ENCODE data around the gene PTDSS2.
A peak's percentile ranks its signal among the peaks of the same experiment; 100 is the strongest.

PTDSS2 gene

GRCh38 chr11:469684-470560 is 19.8 kb downstream of the PTDSS2 start:
- peak; percentile 86 for DNase-seq (ENCODE audit: low read depth)

DNA sequence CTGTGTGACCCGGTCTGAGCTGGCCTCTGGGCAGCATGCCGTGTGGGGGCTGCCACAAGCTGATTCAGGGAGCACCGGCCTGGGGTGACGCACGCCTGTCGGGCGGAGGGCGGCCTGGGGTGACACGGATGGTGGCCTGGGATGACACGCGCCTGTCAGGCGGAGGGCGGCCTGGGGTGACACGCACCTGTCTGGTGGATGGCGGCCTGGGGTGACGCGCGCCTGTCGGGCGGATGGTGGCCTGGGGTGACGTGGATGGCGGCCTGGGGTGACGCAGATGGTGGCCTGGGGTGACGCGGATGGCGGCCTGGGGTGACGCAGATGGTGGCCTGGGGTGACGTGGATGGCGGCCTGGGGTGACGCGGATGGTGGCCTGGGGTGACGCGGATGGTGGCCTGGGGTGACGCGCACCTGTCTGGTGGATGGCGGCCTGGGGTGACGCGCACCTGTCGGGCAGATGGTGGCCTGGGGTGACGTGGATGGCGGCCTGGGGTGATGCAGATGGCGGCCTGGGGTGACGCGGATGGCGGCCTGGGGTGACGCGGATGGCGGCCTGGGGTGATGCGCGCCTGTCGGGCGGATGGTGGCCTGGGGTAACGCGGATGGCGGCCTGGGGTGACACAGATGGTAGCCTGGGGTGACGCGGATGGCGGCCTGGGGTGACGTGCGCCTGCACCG is 21.5 kb downstream of the PTDSS2 start:
- DNase-seq (ENCODE audit: low read depth) = no peak

DNA sequence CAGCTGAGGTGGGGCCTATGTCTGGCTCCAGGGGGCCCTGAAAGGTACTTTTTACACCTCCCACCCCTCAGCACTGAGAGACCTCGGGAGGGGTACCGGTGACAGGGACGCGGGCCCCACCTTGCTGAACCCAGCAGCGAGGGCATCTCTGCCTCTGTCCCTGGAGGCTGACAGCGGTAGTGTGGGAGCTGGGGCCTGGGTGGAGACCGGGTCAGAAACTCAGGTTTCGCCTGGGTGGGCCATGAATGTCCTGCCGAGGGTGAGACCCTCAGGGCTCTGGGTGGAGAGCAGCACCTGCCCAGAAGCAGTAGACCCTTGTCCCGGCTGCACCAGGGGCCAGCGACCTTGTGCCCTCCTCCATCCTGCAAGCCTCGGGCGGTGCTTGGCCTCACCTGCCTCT is 22.2 kb downstream of the PTDSS2 start:
- no peak for DNase-seq (ENCODE audit: low read depth)

DNA sequence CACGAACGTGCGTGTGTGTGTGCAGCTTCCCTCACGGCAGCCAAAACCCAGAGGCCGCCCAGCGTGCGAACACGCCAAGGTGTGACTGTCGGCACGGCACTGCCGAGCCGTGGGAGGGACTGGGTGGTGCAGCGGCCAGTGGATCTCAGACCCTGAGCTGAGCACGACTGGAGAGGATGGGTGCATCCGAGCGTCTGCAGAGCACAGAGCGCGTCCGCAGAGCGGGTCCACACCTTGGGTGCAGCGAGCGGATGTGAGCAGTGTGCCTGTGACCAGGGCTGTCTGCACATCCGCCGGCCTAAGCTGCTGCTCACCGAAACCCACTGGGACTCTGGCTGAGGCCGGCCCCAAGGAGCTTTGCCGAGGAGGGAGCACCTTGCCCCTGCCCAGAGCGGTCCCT is 22.7 kb downstream of the PTDSS2 start:
- no peak for DNase-seq (ENCODE audit: low read depth)

DNA sequence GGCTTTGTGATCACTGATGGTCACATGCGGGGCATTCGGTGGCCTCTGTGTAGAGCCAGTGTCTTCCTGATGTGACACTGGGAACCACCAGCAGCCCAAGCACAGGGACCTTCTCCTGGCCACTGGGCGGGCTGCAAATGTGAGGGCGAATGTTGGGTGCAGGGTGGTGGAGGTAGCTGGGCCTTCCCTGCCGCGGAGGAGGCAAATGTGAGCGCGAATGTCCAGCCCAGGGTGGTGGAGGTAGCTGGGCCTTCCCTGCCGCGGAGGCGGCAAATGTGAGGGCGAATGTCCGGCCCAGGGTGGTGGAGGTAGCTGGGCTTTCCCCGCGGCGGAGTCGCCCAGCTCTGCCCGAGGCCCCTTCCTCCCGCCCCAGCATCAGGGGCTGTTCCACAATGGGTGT is 23.3 kb downstream of the PTDSS2 start:
- no peak for DNase-seq (ENCODE audit: low read depth)

DNA sequence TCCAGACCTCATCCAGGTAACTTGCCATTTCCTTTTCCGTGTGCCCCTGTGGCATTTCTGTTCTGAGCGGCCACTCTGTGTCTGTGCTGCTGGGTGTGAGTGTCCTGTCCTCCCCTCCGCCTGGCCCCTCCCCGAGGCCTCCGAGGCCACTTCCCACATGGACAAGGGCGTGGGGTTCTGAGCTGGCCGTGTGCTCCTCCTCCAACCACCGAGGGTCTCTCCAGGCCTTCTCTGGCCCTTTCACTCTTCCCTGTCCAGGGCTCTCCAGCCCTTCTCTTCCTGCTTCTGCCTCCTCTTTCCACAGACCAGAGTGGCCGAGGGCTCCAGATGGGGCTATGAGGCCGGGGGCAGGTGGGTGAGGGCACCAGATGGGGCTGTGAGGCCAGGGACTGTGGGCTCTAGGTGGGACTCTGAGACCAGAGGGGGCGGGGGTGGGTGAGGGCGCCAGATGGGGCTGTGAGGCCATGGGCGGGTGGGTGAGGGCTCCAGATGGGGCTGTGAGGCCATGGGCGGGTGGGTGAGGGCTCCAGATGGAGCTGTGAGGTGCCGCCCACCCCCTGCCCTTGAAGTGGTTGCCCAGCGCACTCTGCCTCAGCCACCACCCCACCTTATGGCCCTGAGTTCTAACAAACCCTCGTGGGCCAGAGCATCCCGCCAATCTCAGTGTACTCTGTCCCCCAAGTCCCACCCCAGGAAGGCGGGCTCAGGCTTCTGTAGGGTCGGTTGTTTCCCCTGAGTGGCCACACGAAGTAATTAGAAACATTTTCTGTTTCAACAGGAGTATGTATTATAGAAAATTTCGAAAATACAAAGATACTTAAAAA is 24.1 kb downstream of the PTDSS2 start:
- DNase-seq (ENCODE audit: low read depth) = no peak

DNA sequence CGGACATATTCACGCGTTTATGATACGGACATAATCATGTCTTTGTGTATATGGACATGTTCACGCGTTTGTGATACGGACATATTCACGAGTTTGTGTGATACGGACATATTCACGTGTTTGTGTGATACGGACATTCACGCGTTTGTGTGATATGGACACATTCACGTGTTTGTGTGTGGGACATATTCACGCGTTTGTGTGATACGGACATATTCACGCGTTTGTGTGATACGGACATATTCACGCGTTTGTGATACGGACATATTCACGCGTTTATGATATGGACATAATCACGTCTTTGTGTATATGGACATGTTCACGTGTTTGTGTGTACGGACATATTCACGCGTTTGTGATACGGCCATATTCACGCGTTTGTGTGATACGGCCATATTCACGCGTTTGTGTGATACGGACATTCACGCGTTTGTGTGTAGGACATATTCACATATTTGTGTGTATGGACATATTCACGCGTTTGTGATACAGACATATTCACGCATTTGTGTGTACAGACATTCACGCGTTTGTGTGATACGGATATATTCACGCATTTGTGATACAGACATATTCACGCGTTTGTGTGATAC is 24.9 kb downstream of the PTDSS2 start:
- no peak for DNase-seq (ENCODE audit: low read depth)

- DNase-seq (ENCODE audit: low read depth) = no peak
Measured at GRCh38 chr11:475941-476340, 25.9 kb downstream of the PTDSS2 start.

DNA sequence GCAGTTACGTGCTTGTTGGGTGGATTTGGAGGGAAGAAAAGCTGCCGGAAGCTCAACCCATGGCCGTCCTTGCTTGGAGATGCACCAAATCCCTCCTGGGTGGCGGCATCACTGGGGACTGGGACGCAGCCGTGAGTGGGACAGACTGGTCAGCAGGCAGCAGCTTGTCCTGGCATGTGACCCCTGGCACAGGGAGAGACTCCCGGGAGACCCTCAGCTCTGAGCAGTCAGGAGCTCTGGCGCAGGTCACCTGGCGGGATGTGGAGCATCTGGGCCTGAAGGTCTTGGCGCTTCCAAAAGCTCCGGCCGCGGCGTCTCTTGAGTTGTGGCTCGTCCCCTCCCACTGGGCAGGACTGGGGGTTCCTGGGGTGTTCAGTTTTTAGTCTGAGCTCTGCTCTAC is 26.3 kb downstream of the PTDSS2 start:
- no peak for DNase-seq (ENCODE audit: low read depth)

DNA sequence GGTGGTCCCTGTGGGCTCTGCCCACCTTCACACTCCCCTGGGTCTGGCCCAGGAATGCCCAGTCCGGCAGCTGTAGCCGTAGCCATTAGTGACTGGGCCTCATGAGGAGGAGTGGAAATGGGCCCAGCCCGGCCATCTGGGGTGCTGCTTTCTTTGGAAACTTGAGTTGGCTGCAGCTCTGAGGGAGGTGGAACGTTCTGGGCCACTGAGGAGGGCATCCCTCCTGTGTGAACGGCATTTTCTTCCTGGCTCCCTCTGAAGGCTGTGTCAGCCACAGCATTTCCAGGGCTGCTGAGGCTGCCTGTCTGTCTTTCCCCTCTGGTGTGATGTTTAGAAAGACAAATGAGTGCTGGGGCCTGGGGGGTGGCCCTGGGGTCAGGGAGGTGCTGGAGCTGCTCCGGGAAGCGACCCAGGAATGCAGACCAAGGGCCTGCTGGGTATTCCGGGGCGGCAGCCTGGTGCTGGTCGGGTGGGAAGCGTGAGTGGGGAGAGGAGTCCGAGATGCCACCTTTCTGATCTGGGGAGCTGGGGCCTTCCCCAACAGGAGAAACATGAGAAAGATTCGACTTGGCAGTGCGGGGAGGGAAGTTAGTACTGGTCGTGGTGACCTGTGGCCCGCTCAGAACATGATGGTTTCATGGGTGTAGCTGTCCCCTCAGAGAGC is 27.1 kb downstream of the PTDSS2 start:
- DNase-seq (ENCODE audit: low read depth) = no peak

DNA sequence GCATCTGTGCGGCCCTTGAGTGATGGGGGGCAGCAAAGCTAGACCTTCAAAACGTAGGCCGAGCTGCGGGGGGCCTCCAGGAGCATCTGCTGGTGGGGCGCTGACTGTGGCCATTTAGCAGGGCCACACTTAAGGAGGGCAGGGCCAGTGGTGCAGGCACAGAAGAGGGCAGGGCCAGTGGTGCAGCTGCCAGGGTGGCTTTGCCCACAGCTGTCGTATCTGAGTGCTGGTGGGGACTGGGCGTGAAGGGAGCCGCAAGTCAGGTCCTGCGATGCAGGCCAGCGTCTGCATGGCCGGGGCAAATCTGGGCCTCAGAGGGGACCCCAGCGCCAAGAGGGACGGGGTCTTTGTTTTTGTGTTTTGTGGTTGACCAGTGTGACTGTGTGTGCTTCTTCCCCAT is 29.2 kb downstream of the PTDSS2 start:
- DNase-seq (ENCODE audit: low read depth) = no peak

GRCh38 chr11:484616-485015 is 34.5 kb downstream of the PTDSS2 start:
- DNase-seq (ENCODE audit: low read depth) = no peak

DNA sequence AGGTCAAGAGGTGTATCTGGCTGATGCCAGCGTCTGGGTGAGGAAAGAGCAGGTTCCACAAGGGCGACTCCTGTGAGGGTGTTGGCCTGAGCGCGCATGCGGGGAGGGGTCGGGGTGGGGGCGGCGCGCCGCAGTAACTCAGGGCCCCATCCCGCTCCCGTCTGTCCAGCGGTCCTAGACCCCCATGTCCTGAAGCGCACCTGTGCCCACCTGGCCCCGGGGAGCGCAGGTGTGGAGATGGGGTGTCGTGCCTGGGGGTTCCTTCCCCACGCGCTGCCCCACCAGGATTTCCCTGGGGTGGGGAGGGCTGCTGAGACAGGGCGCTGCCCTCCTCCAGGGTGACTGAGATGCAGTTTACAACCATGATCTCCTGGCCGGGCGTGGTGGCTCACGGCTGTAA is 36.1 kb downstream of the PTDSS2 start:
- no peak for DNase-seq (ENCODE audit: low read depth)

- DNase-seq (ENCODE audit: low read depth) = no peak
Measured at GRCh38 chr11:487571-488021, 37.5 kb downstream of the PTDSS2 start.

GRCh38 chr11:488062-488461 is 38.0 kb downstream of the PTDSS2 start:
- DNase-seq (ENCODE audit: low read depth) = no peak

DNA sequence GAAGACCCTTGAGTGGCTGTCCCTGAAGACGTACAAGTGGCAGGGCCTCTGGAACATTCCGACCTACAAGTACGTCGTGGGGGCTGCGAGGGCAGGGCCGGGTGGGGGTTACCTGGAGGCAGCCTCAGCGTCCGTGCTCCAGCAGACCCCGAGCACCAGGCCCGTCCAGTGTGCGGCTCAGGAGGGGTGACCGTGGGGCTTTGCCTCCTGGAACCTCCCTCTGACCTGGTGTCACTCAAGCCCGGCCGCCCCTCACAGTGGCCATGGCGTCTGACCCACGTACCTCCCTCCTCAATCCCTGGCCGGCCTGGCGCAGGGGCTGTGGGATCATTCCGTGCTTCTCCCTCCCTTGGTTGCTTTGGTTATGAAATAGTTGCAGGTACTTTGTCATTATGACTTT is 38.5 kb downstream of the PTDSS2 start:
- no peak for DNase-seq (ENCODE audit: low read depth)

GRCh38 chr11:488992-489391 is 38.9 kb downstream of the PTDSS2 start:
- no peak for DNase-seq (ENCODE audit: low read depth)

DNA sequence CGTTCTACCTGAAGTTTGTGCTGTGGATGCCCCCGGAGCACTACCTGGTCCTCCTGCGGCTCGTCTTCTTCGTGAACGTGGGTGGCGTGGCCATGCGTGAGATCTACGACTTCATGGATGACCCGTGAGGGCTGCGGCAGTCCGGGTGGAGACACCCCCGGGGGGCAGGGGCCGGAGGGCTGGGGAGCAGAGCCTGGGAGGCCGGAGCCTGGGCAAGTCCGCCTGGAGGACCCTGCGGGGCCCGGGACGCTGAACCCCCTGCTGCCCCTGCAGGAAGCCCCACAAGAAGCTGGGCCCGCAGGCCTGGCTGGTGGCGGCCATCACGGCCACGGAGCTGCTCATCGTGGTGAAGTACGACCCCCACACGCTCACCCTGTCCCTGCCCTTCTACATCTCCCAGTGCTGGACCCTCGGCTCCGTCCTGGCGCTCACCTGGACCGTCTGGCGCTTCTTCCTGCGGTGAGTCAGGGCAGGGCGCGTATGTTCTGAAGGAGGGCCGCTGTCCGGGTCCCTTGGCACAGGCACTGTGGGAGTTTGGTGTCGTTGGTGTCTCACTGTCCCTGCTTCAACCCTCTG is 39.6 kb downstream of the PTDSS2 start:
- DNase-seq (ENCODE audit: low read depth) = no peak

- no peak for DNase-seq (ENCODE audit: low read depth)
Measured at GRCh38 chr11:490186-490929, 40.3 kb downstream of the PTDSS2 start.

- no peak for DNase-seq (ENCODE audit: low read depth)
Measured at GRCh38 chr11:490930-491260, 40.8 kb downstream of the PTDSS2 start.

- DNase-seq (ENCODE audit: low read depth) = no peak
Measured at GRCh38 chr11:491358-491757, 41.3 kb downstream of the PTDSS2 start.
